Measurements from ENCODE around the gene DNAJC10. TPM values are rescaled to one million over a fixed set of nuclear protein-coding genes. Genes with fewer than 3 reads are reported as not detected.

The DNAJC10 gene
- total RNA-seq, 1 donor from 2014 or later, result 110 TPM

DNA sequence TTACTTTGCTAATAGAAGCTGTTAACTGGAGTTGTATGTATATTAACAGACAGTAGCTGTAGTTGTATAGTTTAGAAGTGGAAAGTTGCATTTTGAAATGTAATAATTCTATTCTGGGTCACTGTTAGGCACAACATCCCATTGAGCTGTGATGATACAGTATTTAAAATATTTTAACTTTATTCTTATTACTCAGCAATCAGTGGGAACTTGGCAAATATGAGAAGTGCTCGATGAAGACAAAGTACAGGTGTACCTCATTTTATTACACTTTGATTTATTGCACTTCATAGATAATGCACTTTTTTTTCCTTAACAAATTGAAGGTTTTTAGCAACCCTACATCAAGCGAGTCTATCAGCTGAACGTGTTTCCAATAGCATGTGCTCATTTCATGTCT, 8.6 kb downstream of the DNAJC10 start:
- TF ChIP-seq, protein P1, sequence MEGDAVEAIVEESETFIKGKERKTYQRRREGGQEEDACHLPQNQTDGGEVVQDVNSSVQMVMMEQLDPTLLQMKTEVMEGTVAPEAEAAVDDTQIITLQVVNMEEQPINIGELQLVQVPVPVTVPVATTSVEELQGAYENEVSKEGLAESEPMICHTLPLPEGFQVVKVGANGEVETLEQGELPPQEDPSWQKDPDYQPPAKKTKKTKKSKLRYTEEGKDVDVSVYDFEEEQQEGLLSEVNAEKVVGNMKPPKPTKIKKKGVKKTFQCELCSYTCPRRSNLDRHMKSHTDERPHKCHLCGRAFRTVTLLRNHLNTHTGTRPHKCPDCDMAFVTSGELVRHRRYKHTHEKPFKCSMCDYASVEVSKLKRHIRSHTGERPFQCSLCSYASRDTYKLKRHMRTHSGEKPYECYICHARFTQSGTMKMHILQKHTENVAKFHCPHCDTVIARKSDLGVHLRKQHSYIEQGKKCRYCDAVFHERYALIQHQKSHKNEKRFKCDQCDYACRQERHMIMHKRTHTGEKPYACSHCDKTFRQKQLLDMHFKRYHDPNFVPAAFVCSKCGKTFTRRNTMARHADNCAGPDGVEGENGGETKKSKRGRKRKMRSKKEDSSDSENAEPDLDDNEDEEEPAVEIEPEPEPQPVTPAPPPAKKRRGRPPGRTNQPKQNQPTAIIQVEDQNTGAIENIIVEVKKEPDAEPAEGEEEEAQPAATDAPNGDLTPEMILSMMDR (conservative IDR thresholded peaks at IDR 0.05), result no peak
- Mint-ChIP-seq H3K27me3 (no peaks in the 10 kb centered on the region), H3K27ac (no peak overlapping the region), H3K4me1 (ENCODE audit: unreplicated experiment) (peaks cover 3% of the 10 kb centered on the region), H3K36me3 (peaks cover 18% of the 10 kb centered on the region), H3K9me3 (no peaks in the 10 kb centered on the region), H3K4me3 (no peak overlapping the region)
- no peak for DNase-seq (ENCODE audit: extremely low spot score, unreplicated experiment)

DNA sequence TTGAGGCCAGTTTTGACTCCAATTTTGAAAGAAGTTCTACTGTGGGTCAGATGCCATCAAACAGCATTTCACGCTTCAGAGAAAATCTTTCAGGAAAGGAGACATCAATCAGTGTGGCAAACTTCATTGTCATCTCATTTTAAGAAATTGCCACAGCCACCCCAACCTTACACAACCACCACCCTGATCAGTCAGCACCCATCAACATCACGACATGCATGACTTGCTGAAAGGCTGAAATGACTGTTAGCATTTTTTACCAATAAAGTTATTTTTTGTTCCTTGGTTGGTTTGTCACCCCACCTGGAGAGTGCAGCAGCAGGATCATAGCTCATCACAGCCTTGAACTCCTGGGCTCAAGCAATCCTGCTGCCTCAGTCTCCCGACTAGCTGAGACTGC, 10.4 kb downstream of the DNAJC10 start:
- no peaks in the 10 kb centered on the region for H3K27me3 Mint-ChIP-seq
- TF ChIP-seq, protein P1 (conservative IDR thresholded peaks at IDR 0.05), result no peak
- no peaks in the 10 kb centered on the region for H3K9me3 Mint-ChIP-seq
- peaks cover 24% of the 10 kb centered on the region for H3K36me3 Mint-ChIP-seq
- peaks cover 3% of the 10 kb centered on the region for H3K4me1 Mint-ChIP-seq (ENCODE audit: unreplicated experiment)
- no peak overlapping the region for H3K4me3 Mint-ChIP-seq
- DNase-seq (ENCODE audit: extremely low spot score, unreplicated experiment), result no peak
- H3K27ac Mint-ChIP-seq, result no peak overlapping the region

DNA sequence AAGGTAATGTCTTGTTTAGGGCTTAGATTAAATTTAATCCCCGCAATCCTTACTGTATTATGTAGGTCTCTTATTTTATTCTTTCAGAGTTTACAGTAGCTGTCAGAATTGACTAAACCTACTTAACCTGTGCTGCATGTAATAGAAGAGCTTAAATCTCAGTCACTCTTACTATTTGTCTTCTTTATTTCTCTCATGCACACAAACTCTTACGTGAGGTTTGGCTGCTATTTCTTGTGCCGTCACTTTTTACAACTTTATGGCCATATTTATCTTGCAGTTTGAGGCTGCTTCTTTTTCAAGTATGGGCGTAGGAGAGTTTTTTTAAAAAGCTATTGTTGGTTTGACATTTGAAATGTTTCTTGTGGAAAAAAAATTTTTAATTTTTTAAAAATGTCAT, 12.0 kb downstream of the DNAJC10 start:
- peaks cover 30% of the 10 kb centered on the region for H3K36me3 Mint-ChIP-seq

DNA sequence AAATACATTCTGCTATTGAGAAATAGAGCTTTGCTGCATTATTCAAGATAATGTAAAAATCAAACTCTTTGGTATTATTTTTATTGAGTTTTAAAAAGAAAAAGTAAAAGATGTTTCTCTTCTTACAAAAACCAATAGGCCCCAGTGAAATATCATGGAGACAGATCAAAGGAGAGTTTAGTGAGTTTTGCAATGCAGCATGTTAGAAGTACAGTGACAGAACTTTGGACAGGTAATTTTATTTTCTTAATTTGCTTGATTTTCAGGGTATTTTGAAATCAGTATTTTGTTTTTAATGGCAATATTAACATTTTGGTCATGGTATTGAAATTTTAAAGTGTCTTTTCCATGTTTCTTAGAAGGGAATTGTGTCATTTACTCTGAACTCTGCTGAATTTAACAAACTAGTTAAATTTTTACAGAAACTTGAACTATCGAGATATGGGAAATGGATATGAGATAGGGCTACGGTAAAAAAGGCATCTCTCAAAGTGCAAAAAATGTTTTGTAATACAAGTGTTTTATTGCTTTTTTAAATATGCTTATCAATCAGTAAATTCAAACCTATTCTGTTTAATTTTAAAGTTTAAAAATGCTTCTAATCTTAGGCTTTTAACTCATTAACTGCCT, 13.8 kb downstream of the DNAJC10 start:
- Mint-ChIP-seq H3K27ac (no peak overlapping the region), H3K36me3 (peaks cover 25% of the 10 kb centered on the region), H3K4me3 (no peak overlapping the region), H3K27me3 (no peaks in the 10 kb centered on the region), H3K9me3 (no peaks in the 10 kb centered on the region), H3K4me1 (ENCODE audit: unreplicated experiment) (peaks cover 3% of the 10 kb centered on the region)
- no peak for DNase-seq (ENCODE audit: extremely low spot score, unreplicated experiment)
- TF ChIP-seq, protein P1 (conservative IDR thresholded peaks at IDR 0.05), result no peak

More for the DNA sequence above, 12.0 kb downstream of the DNAJC10 start:
- Mint-ChIP-seq H3K27me3 (no peaks in the 10 kb centered on the region), H3K9me3 (no peaks in the 10 kb centered on the region), H3K27ac (no peak overlapping the region), H3K4me1 (ENCODE audit: unreplicated experiment) (peaks cover 3% of the 10 kb centered on the region), H3K4me3 (no peak overlapping the region)
- TF ChIP-seq, protein P1 (conservative IDR thresholded peaks at IDR 0.05), result no peak
- DNase-seq (ENCODE audit: extremely low spot score, unreplicated experiment), result no peak

DNA sequence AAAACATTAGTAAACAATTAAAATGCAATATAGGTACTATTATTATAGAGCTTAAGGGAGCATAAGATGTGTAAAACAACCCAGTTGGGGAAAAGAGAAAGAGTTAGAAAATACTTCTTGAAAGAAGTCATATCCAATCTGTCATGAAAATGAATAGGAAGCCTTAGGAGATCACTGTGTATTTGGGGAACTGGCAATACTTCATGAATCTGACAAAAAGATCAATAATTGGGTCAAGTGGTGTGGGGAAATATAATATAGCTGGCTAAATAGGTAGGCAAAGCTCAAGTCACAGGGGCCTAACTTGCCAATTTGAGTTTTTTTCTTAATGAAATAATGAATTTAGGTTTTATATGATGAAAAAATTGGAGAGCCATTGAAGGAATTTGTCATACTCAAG, 14.4 kb downstream of the DNAJC10 start:
- H3K27me3 Mint-ChIP-seq, result no peaks in the 10 kb centered on the region
- TF ChIP-seq, protein P1 (conservative IDR thresholded peaks at IDR 0.05), result no peak
- H3K4me1 Mint-ChIP-seq (ENCODE audit: unreplicated experiment), result peaks cover 3% of the 10 kb centered on the region
- H3K36me3 Mint-ChIP-seq, result peaks cover 22% of the 10 kb centered on the region
- no peaks in the 10 kb centered on the region for H3K9me3 Mint-ChIP-seq
- no peak for DNase-seq (ENCODE audit: extremely low spot score, unreplicated experiment)
- no peak overlapping the region for H3K4me3 Mint-ChIP-seq
- H3K27ac Mint-ChIP-seq, result no peak overlapping the region

Data from type B pancreatic cell (in vitro differentiated cells).